Measurements from ENCODE around the gene VWA2. TPM values are rescaled to one million over a fixed set of nuclear protein-coding genes. Genes with fewer than 3 reads are reported as not detected.

VWA2 gene
- total RNA-seq, 1 experiment from 2014 or later: 1.6 TPM

GRCh38 chr10:114233482-114233881 lies 5.6 kb upstream of the VWA2 start:
- Histone ChIP-seq H2BK5ac (ENCODE audit: insufficient read length, low read length) (no peak overlapping the region), H2AK5ac (ENCODE audit: insufficient read length, low read length) (no peak overlapping the region), H3K23me2 (ENCODE audit: insufficient read length, low read depth, low read length, poor library complexity, severe bottlenecking) (no peaks in the 10 kb centered on the region), H3K23ac (ENCODE audit: insufficient read length, low read depth, low read length) (no peak overlapping the region), H3K27ac (ENCODE audit: insufficient read length, low read depth, low read length) (no peak overlapping the region), H3K4me1 (ENCODE audit: insufficient read depth, low read length) (no peaks in the 10 kb centered on the region), H2BK12ac (ENCODE audit: insufficient read length, low read depth, low read length) (no peak overlapping the region), H2AFZ (ENCODE audit: low read length) (no peak overlapping the region), H3K14ac (ENCODE audit: insufficient read depth, low read length) (no peak overlapping the region), H4K5ac (ENCODE audit: insufficient read length, low read depth, low read length) (no peak overlapping the region), H3K56ac (ENCODE audit: insufficient read length, low read depth, low read length) (no peak overlapping the region), H3K79me1 (ENCODE audit: insufficient read depth, low read depth, low read length, poor library complexity, severe bottlenecking) (no peaks in the 10 kb centered on the region), H3K27me3 (ENCODE audit: insufficient read depth, low read length) (no peaks in the 10 kb centered on the region; the same call in 1 of the 2 replicates), H3K79me2 (ENCODE audit: insufficient read depth, low read length) (no peaks in the 10 kb centered on the region), H4K8ac (replicated peaks; ENCODE audit: insufficient read length, low read depth, low read length) (no peak overlapping the region), H2BK20ac (ENCODE audit: low read depth, low read length, poor library complexity, severe bottlenecking) (no peak overlapping the region), H2BK15ac (ENCODE audit: low read depth, low read length) (no peak overlapping the region), H4K20me1 (ENCODE audit: control insufficient read depth, insufficient read depth, insufficient read length) (no peaks in the 10 kb centered on the region), H3K4me2 (ENCODE audit: insufficient read depth, insufficient read length, low read length) (no peak overlapping the region), H2BK120ac (ENCODE audit: low read depth, low read length, poor library complexity, severe bottlenecking) (no peak overlapping the region), H3K9ac (ENCODE audit: extremely low read depth, insufficient read length, low read length) (no peak overlapping the region), H4K91ac (ENCODE audit: insufficient read length, low read depth, low read length) (no peak overlapping the region), H3T11ph (ENCODE audit: low read length) (no peak overlapping the region), H3K4ac (ENCODE audit: low read depth, low read length) (no peak overlapping the region), H3K9me3 (ENCODE audit: control insufficient read depth, low read depth, low read length) (no peaks in the 10 kb centered on the region), H3K18ac (ENCODE audit: insufficient read length, low read depth, low read length) (no peak overlapping the region)
- Mint-ChIP-seq H3K27me3 (ENCODE audit: low read depth) (peaks cover 23% of the 10 kb centered on the region), H3K4me3 (no peak overlapping the region), H3K36me3 (ENCODE audit: insufficient read depth in 1 of 3, low read depth in 3 of 3) (no peaks in the 10 kb centered on the region), H3K4me1 (peaks cover 0 to 2% of the 10 kb centered on the region in 2 experiments; a peak in 1 of 4 replicates), H3K27ac (no peak overlapping the region), H3K9me3 (0 out of 5 replicates have a peak, but pooled peaks cover 0 to 3% of the 10 kb centered on the region in 2 experiments)
- WGBS (ENCODE audit: extremely low coverage, insufficient read length, low lambda C conversion rate): no CpG with 5 or more reads among the region's 6 CpGs
- TF ChIP-seq, protein P1, sequence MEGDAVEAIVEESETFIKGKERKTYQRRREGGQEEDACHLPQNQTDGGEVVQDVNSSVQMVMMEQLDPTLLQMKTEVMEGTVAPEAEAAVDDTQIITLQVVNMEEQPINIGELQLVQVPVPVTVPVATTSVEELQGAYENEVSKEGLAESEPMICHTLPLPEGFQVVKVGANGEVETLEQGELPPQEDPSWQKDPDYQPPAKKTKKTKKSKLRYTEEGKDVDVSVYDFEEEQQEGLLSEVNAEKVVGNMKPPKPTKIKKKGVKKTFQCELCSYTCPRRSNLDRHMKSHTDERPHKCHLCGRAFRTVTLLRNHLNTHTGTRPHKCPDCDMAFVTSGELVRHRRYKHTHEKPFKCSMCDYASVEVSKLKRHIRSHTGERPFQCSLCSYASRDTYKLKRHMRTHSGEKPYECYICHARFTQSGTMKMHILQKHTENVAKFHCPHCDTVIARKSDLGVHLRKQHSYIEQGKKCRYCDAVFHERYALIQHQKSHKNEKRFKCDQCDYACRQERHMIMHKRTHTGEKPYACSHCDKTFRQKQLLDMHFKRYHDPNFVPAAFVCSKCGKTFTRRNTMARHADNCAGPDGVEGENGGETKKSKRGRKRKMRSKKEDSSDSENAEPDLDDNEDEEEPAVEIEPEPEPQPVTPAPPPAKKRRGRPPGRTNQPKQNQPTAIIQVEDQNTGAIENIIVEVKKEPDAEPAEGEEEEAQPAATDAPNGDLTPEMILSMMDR (conservative IDR thresholded peaks at IDR 0.05): no peak
- no peak for DNase-seq
